IMR-90 (cell line): ENCODE data around the gene ZNF212. TPM values are rescaled to one million over a fixed set of nuclear protein-coding genes. Genes with fewer than 3 reads are reported as not detected.

ENCODE experiments used
- ATAC-seq: fragments of 200-7000 bp; cut with Tn5 transposase; 2 replicates; pipeline ENCODE4 v1.9.1; 2020; ENCODE audit warnings: low read depth, mild to moderate bottlenecking, moderate library complexity
- BruUV-seq: library from RNA; stranded (reverse); fragments of 400-500 nt; replicated peaks from 2 replicates; lab custom pipeline; 2021; lab: Mats Ljungman, UMichigan
- CTCF ChIA-PET: fragments of 300-600 bp; formaldehyde crosslinking; extraction: SDS; loops from one replicate; lab custom pipeline; 2021; ENCODE audit warnings: antibody characterized with exemption; lab: Yijun Ruan, JAX
- POLR2A ChIA-PET: fragments of 300-600 bp; sonication (Branson Sonifier 250); formaldehyde crosslinking; loops from one replicate; lab custom pipeline; 2022; ENCODE audit warnings: antibody characterized with exemption; ENCODE audit not compliant: unreplicated experiment; lab: Charles Lee
- DNase-seq: peaks from one replicate; pipeline ENCODE4 v3.0.0; 2013
- H2AFZ ChIP-seq: replicated peaks from 2 replicates; pipeline ENCODE3; 2013; ENCODE audit warnings: low read length, mild to moderate bottlenecking; ENCODE audit not compliant: poor library complexity
- H2AK5ac ChIP-seq: 2 replicates; pipeline ENCODE4 v1.6.1; 2013; ENCODE audit warnings: low read depth, low read length, inconsistent platforms
- H2AK9ac ChIP-seq: replicated peaks from 2 replicates; pipeline ENCODE3; 2013; ENCODE audit warnings: mild to moderate bottlenecking, low read depth, low read length, moderate library complexity; ENCODE audit not compliant: poor library complexity
- H2BK120ac ChIP-seq: 2 replicates; pipeline ENCODE4 v1.6.1; 2013; ENCODE audit warnings: low read depth, low read length, inconsistent platforms
- H2BK15ac ChIP-seq: 3 replicates; pipeline ENCODE4 v1.6.1; 2013; ENCODE audit warnings: low read depth, low read length, inconsistent platforms
- H2BK20ac ChIP-seq: 2 replicates; pipeline ENCODE4 v1.6.1; 2013; ENCODE audit warnings: low read depth, mild to moderate bottlenecking, inconsistent platforms, low read length, moderate library complexity
- H2BK5ac ChIP-seq: 2 replicates; pipeline ENCODE4 v1.6.1; 2013; ENCODE audit warnings: mild to moderate bottlenecking, low read depth, low read length, inconsistent platforms; ENCODE audit not compliant: poor library complexity, severe bottlenecking
- H3K14ac ChIP-seq: replicated peaks from 2 replicates; pipeline ENCODE4 v1.6.1; 2013; ENCODE audit warnings: low read depth, low read length, inconsistent platforms
- H3K18ac ChIP-seq: 2 replicates; pipeline ENCODE4 v1.6.1; 2013; ENCODE audit warnings: low read depth, low read length, control low read depth
- H3K23ac ChIP-seq: 2 replicates; pipeline ENCODE4 v1.6.1; 2013; ENCODE audit warnings: low read depth, low read length, inconsistent platforms
- H3K27ac ChIP-seq: 2 replicates; pipeline ENCODE4 v1.5.1; 2013; ENCODE audit warnings: mild to moderate bottlenecking, control low read depth, low read length; ENCODE audit not compliant: insufficient read depth
- H3K27me3 ChIP-seq: 2 replicates; pipeline ENCODE4 v1.6.1; 2013; ENCODE audit warnings: low read length; ENCODE audit not compliant: control insufficient read depth, insufficient read depth
- H3K36me3 ChIP-seq: 2 replicates; pipeline ENCODE4 v1.6.1; 2013; ENCODE audit warnings: low read length, mixed read lengths; ENCODE audit not compliant: control insufficient read depth, insufficient read depth
- H3K4ac ChIP-seq: 2 replicates; pipeline ENCODE4 v1.6.1; 2013; ENCODE audit warnings: low read depth, low read length, inconsistent platforms
- H3K4me1 ChIP-seq: 2 replicates; pipeline ENCODE4 v1.6.1; 2013; ENCODE audit warnings: low read length, mixed read lengths; ENCODE audit not compliant: control insufficient read depth, insufficient read depth
- H3K4me2 ChIP-seq: 2 replicates; pipeline ENCODE4 v1.6.1; 2013; ENCODE audit warnings: low read depth, mild to moderate bottlenecking, control low read depth, low read length, moderate library complexity
- H3K4me3 ChIP-seq: 2 replicates; pipeline ENCODE4 v1.5.1; 2013; ENCODE audit warnings: low read depth, mild to moderate bottlenecking, control low read depth, low read length, moderate library complexity; ENCODE audit not compliant: insufficient read depth
- H3K56ac ChIP-seq: 2 replicates; pipeline ENCODE4 v1.6.1; 2013; ENCODE audit warnings: low read length, inconsistent platforms; ENCODE audit not compliant: insufficient read depth; ENCODE audit errors: extremely low read depth
- H3K79me1 ChIP-seq, 2 experiments: 2 replicates each; pipeline ENCODE4 v1.6.1; 2013; ENCODE audit warnings: low read length in 2 of 2, inconsistent platforms in 1 of 2, low read depth in 1 of 2
- H3K9ac ChIP-seq: 2 replicates; pipeline ENCODE4 v1.6.1; 2013; ENCODE audit warnings: low read depth, low read length, control low read depth
- H3K9me1 ChIP-seq: 2 replicates; pipeline ENCODE4 v1.6.1; 2013; ENCODE audit warnings: low read length, inconsistent platforms; ENCODE audit not compliant: insufficient read depth
- H3K9me3 ChIP-seq: 2 replicates; pipeline ENCODE4 v1.6.1; 2013; ENCODE audit warnings: low read length; ENCODE audit not compliant: control insufficient read depth, insufficient read depth
- H4K20me1 ChIP-seq: 2 replicates; pipeline ENCODE4 v1.6.1; 2013; ENCODE audit warnings: low read length, inconsistent platforms; ENCODE audit not compliant: insufficient read depth
- H4K5ac ChIP-seq: 2 replicates; pipeline ENCODE4 v1.6.1; 2013; ENCODE audit warnings: mild to moderate bottlenecking, low read depth, low read length, control low read depth
- H4K8ac ChIP-seq, 2 experiments: 2 replicates each; pipeline ENCODE4 v1.6.1; 2013; ENCODE audit warnings: low read depth in 2 of 2, low read length in 2 of 2, control low read depth in 1 of 2, inconsistent platforms in 1 of 2
- H4K91ac ChIP-seq: 2 replicates; pipeline ENCODE4 v1.6.1; 2013; ENCODE audit warnings: low read depth, low read length, inconsistent platforms; ENCODE audit not compliant: insufficient read depth
- RAD21 ChIP-seq: IDR thresholded peaks from 2 replicates; pipeline ENCODE4 v1.6.1; 2012; ENCODE audit warnings: low read length, improper control_type of control experiment
- WGBS, 2 experiments: methylation state at CpG; one replicate each; pipeline versions ENCODE4 v1.1.5 to v1.1.7; 2013; ENCODE audit warnings: missing lambda C conversion rate in 2 of 2; ENCODE audit not compliant: insufficient read length in 1 of 2; ENCODE audit errors: extremely low coverage in 2 of 2; 5-methylcytosine and 5-hydroxymethylcytosine counted together
- dilution Hi-C: fragments of 300-500 bp; cut with HindIII; formaldehyde crosslinking; loops from one replicate; pipeline ENCODE4 v1.14.3; 2018; ENCODE audit warnings: low sequenced_read_pairs; ENCODE audit not compliant: unreplicated experiment
- in situ Hi-C: fragments of 300-500 bp; cut with MboI; formaldehyde crosslinking; loops from 3 replicates; pipeline ENCODE4 v1.14.3; 2019; ENCODE audit warnings: low sequenced_read_pairs, inconsistent platforms, mixed read lengths
- intact Hi-C: fragments of 100-400 bp; cut with micrococcal nuclease; formaldehyde crosslinking; loops from 2 replicates; pipeline ENCODE4 v1.10.0; 2022
- polyA plus RNA-seq, 3 experiments: library from polyadenylated mRNA; depleted of rRNA; stranded (reverse); fragments of >200 nt; gene quantifications; 2 replicates each; pipeline ENCODE4 v1.2.3, GENCODE V29; 2012; ENCODE audit warnings: low replicate concordance in 1 of 3
- total RNA-seq: library from RNA; depleted of rRNA; stranded (reverse); fragments of >200 nt; gene quantifications from 2 replicates; pipeline ENCODE4 v1.2.3, GENCODE V29; 2012

The ZNF212 gene
- total and polyA plus RNA-seq, 2 of the 4 experiments (the other 2 are of a cell fraction): 3.8 to 5.1 TPM

- no peak for ATAC-seq
- no peaks in the 10 kb centered on the region for H3K27me3 ChIP-seq
- no peak overlapping the region for H3K4me3 ChIP-seq
- H2BK20ac ChIP-seq: peak overlapping the region; percentile 98
- no peak overlapping the region; the same call in none of the 2 replicates for H3K27ac ChIP-seq
- peak overlapping the region; percentile 95 for H2BK5ac ChIP-seq
- peak overlapping the region; percentile 85 to 98; a peak in 3 of 4 replicates for H4K8ac ChIP-seq
- no peak overlapping the region for H3K9ac ChIP-seq
- 0 out of 4 replicates have a peak, but pooled peaks cover 0 to 3% of the 10 kb centered on the region in 2 experiments for H3K79me1 ChIP-seq
- peaks cover 13% of the 10 kb centered on the region for H3K9me1 ChIP-seq
- H3K4ac ChIP-seq: peak overlapping the region; percentile 98
- peak overlapping the region; percentile 95 for H4K91ac ChIP-seq
- peak overlapping the region; percentile 45; the same call in 1 of the 2 replicates for H3K23ac ChIP-seq
- H3K56ac ChIP-seq: no peak overlapping the region
- WGBS, 2 experiments: 100% methylated on average over 1 of the region's 2 CpGs; no CpG with 5 or more reads in 1 of the 2 experiments
- ChIA-PET CTCF (no interaction called here), POLR2A (interaction anchor here (0.7 kb wide), 1 partner anchor 1995 kb away, joined by 9 read pairs; the partner anchor contains the start of gene ABCF2)
- H2AFZ ChIP-seq: peak overlapping the region; percentile 13
- in situ Hi-C loops: no loop called here
- peak overlapping the region; percentile 96 for H2BK120ac ChIP-seq
- intact Hi-C loops: loop anchor here (5.0 kb wide), 1 partner anchor 35 kb away; the partner anchor contains the start of gene ZNF282
- dilution Hi-C loops: no loop called here
- H2AK9ac ChIP-seq: peak overlapping the region; percentile 93
- DNase-seq: no peak
- no peak overlapping the region for H3K4me2 ChIP-seq
- peak overlapping the region; percentile 76; the same call in 1 of the 2 replicates for H3K14ac ChIP-seq
- H3K4me1 ChIP-seq: peaks cover 11% of the 10 kb centered on the region
- H3K9me3 ChIP-seq: no peaks in the 10 kb centered on the region
- BruUV-seq: no TSS peak
- H4K5ac ChIP-seq: peak overlapping the region; percentile 88; the same call in 1 of the 2 replicates
- peak overlapping the region; percentile 91 for H2AK5ac ChIP-seq
- no peak for TF ChIP-seq RAD21
- H3K36me3 ChIP-seq: no peaks in the 10 kb centered on the region
- peak overlapping the region; percentile 75; the same call in 1 of the 2 replicates for H3K18ac ChIP-seq
- H4K20me1 ChIP-seq: no peaks in the 10 kb centered on the region; the same call in 1 of the 2 replicates
- peak overlapping the region; percentile 96; the same call in 2 of the 3 replicates for H2BK15ac ChIP-seq
These were observed 7.1 kb upstream of the ZNF212 start for GRCh38 chr7:149232362-149232761.
